WERI-Rb-1 (cell line): Measurements from ENCODE around the gene FOSL2.

ENCODE experiments used
- DNase-seq: peaks from one replicate; pipeline ENCODE4 v3.0.0-alpha.2; 2020
- H3K27ac ChIP-seq: fragments of 250-450 bp; sonication (Bioruptor Pico); 2 replicates; pipeline ENCODE4 v1.5.1; 2020; ENCODE audit warnings: mild to moderate bottlenecking, moderate library complexity
- H3K27me3 ChIP-seq: fragments of 250-450 bp; sonication (Bioruptor Pico); 2 replicates; pipeline ENCODE4 v1.5.1; 2021; ENCODE audit warnings: mild to moderate bottlenecking, low read depth, moderate library complexity; ENCODE audit not compliant: insufficient read depth, severe bottlenecking
- H3K36me3 ChIP-seq: fragments of 250-450 bp; sonication (Bioruptor Pico); 2 replicates; pipeline ENCODE4 v1.5.1; 2020; ENCODE audit warnings: mild to moderate bottlenecking, moderate library complexity
- H3K4me3 ChIP-seq: 2 replicates; pipeline ENCODE4 v1.5.1; 2011; ENCODE audit warnings: low read depth, mild to moderate bottlenecking, control low read depth, low read length
- H3K9me3 ChIP-seq: fragments of 250-450 bp; sonication (Bioruptor Pico); 2 replicates; pipeline ENCODE4 v1.5.1; 2021; ENCODE audit warnings: mild to moderate bottlenecking, moderate library complexity; ENCODE audit not compliant: severe bottlenecking
- TF ChIP-seq, protein P1 (sequence below): IDR thresholded peaks from 2 replicates; pipeline ENCODE4 v1.5.1; 2011; ENCODE audit warnings: low read depth, mild to moderate bottlenecking, control low read depth, inconsistent platforms, low read length

FOSL2 gene

DNA sequence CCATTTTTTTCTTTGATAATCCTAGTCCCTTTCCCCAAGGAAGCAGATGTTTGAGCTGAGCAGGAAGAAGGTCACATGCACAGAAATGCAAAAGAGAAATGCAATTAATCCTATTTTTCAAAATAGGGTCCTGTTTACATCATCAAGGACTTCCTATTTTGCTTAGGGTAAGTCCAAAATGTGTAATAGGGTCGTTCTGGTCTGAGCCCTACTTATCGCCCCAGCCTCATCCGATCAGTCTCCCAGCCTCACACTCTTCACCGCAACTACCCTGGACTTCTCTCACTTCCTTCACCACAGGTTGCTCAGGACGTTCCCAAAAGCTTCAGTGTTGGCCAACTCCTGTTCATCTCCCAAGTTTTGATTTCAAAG lies 32.8 kb downstream of the FOSL2 start:
- TF ChIP-seq, protein P1, sequence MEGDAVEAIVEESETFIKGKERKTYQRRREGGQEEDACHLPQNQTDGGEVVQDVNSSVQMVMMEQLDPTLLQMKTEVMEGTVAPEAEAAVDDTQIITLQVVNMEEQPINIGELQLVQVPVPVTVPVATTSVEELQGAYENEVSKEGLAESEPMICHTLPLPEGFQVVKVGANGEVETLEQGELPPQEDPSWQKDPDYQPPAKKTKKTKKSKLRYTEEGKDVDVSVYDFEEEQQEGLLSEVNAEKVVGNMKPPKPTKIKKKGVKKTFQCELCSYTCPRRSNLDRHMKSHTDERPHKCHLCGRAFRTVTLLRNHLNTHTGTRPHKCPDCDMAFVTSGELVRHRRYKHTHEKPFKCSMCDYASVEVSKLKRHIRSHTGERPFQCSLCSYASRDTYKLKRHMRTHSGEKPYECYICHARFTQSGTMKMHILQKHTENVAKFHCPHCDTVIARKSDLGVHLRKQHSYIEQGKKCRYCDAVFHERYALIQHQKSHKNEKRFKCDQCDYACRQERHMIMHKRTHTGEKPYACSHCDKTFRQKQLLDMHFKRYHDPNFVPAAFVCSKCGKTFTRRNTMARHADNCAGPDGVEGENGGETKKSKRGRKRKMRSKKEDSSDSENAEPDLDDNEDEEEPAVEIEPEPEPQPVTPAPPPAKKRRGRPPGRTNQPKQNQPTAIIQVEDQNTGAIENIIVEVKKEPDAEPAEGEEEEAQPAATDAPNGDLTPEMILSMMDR: no peak
- Histone ChIP-seq H3K36me3 (no peaks in the 10 kb centered on the region), H3K4me3 (no peak overlapping the region), H3K27me3 (no peaks in the 10 kb centered on the region), H3K9me3 (no peaks in the 10 kb centered on the region), H3K27ac (no peak overlapping the region)
- no peak for DNase-seq

GRCh38 chr2:28427741-28428415 lies 35.2 kb downstream of the FOSL2 start:
- no peak overlapping the region for H3K27ac ChIP-seq
- TF ChIP-seq, protein P1: no peak

DNA sequence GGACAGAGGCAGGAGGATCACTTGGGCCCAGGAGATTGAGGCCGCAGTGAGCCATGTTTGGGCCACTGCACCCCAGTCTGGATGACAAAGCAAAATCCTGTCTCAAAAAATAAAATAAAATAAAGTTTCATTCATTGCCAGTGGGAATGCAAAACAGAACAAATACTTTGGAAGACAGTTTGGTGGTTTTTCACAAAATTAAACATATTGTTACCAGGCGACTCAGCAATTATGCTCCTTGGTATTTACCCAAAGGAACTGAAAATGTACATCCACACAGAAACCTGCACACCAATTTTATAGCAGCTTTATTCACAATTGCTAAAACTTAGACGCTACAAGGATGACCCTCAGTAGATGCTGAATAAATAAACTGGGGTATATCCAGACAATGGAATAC lies 35.8 kb downstream of the FOSL2 start:
- Histone ChIP-seq H3K9me3 (peaks cover 6% of the 10 kb centered on the region), H3K27ac (no peak overlapping the region), H3K4me3 (no peak overlapping the region), H3K36me3 (no peaks in the 10 kb centered on the region), H3K27me3 (no peaks in the 10 kb centered on the region)
- no peak for DNase-seq
- TF ChIP-seq, protein P1: no peak

More at GRCh38 chr2:28427741-28428415, 35.2 kb downstream of the FOSL2 start:
- H3K9me3 ChIP-seq: peaks cover under 1% of the 10 kb centered on the region
- no peak overlapping the region for H3K4me3 ChIP-seq
- H3K27me3 ChIP-seq: no peaks in the 10 kb centered on the region
- no peak for DNase-seq
- no peaks in the 10 kb centered on the region for H3K36me3 ChIP-seq

DNA sequence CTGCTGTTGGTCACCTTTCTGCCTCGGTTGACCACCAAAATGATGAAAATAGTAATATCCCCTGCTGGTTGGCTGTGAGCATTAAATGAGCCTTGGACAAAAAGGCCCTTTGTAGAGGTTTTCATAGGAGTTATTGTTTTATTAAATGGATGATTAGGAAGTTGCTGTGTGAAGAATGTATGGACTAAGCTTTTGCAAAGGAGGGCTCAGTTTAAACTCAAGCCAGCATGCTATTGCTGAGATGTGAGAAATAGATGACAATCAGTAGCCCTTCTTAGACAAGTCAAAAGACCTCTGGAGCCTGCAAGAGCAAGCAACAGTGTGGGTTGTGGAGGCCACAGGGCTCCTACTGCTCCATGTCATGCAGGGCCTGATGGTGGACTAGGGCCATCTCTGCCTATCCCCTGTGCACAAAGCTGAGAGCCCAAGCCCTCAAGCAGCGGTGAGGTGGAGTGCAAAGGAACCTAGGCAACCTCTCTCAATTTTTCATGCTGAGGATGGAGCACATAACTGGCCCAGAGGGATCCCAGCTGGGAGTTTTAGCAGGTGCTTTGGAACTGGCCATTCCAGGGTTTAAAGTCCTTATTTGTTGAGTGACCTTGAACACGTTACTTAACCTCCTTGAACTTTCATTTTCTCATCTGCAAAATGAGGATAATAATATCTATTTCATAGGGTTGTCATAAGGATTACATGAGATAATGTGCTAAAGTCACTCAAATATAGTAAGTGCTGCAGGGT lies 37.1 kb downstream of the FOSL2 start:
- no peaks in the 10 kb centered on the region for H3K36me3 ChIP-seq
- H3K27me3 ChIP-seq: no peaks in the 10 kb centered on the region
- H3K9me3 ChIP-seq: peaks cover 12% of the 10 kb centered on the region
- H3K4me3 ChIP-seq: no peak overlapping the region
- no peak for DNase-seq
- TF ChIP-seq, protein P1: no peak
- no peak overlapping the region for H3K27ac ChIP-seq

- Histone ChIP-seq H3K9me3 (peaks cover 12% of the 10 kb centered on the region), H3K27ac (no peak overlapping the region), H3K36me3 (no peaks in the 10 kb centered on the region), H3K27me3 (no peaks in the 10 kb centered on the region), H3K4me3 (no peak overlapping the region)
- DNase-seq: no peak
- TF ChIP-seq, protein P1: no peak
Observed at GRCh38 chr2:28430377-28430765, 37.7 kb downstream of the FOSL2 start.
